ENCODE data around the gene ZNF423.

ZNF423 gene

GRCh38 chr16:49494891-49495566, 360.9 kb downstream of the ZNF423 start:
- no peaks in the 10 kb centered on the region for H3K9me3 Mint-ChIP-seq
- H3K4me1 Mint-ChIP-seq = no peaks in the 10 kb centered on the region
- ATAC-seq = no peak
- H3K27me3 Mint-ChIP-seq = peaks cover 17% of the 10 kb centered on the region
- H3K4me3 Mint-ChIP-seq = no peak overlapping the region
- H3K27ac Mint-ChIP-seq = no peak overlapping the region
- no peaks in the 10 kb centered on the region for H3K36me3 Mint-ChIP-seq

- Mint-ChIP-seq H3K4me3 (no peak overlapping the region), H3K27me3 (peaks cover 17% of the 10 kb centered on the region), H3K27ac (no peak overlapping the region), H3K9me3 (no peaks in the 10 kb centered on the region), H3K4me1 (no peaks in the 10 kb centered on the region), H3K36me3 (no peaks in the 10 kb centered on the region)
- no peak for ATAC-seq
Observed at GRCh38 chr16:49494474-49494873, 361.4 kb downstream of the ZNF423 start.

GRCh38 chr16:49493836-49494235, 362.1 kb downstream of the ZNF423 start:
- H3K27ac Mint-ChIP-seq = no peak overlapping the region
- H3K4me3 Mint-ChIP-seq = no peak overlapping the region
- no peaks in the 10 kb centered on the region for H3K9me3 Mint-ChIP-seq
- no peak for ATAC-seq
- H3K4me1 Mint-ChIP-seq = no peaks in the 10 kb centered on the region
- H3K36me3 Mint-ChIP-seq = no peaks in the 10 kb centered on the region
- H3K27me3 Mint-ChIP-seq = peaks cover 17% of the 10 kb centered on the region

- Mint-ChIP-seq H3K36me3 (no peaks in the 10 kb centered on the region), H3K27ac (no peak overlapping the region), H3K4me3 (no peak overlapping the region), H3K4me1 (no peaks in the 10 kb centered on the region), H3K9me3 (no peaks in the 10 kb centered on the region), H3K27me3 (peaks cover 17% of the 10 kb centered on the region)
- no peak for ATAC-seq
Observed at GRCh38 chr16:49492896-49493626, 362.9 kb downstream of the ZNF423 start.

- peaks cover 17% of the 10 kb centered on the region for H3K27me3 Mint-ChIP-seq
- H3K27ac Mint-ChIP-seq = no peak overlapping the region
- no peak overlapping the region for H3K4me3 Mint-ChIP-seq
- no peaks in the 10 kb centered on the region for H3K36me3 Mint-ChIP-seq
- H3K4me1 Mint-ChIP-seq = no peaks in the 10 kb centered on the region
- ATAC-seq = peak; percentile 22
- no peaks in the 10 kb centered on the region for H3K9me3 Mint-ChIP-seq
Observed at GRCh38 chr16:49491771-49492761, 363.8 kb downstream of the ZNF423 start.

GRCh38 chr16:49491106-49491670, 364.7 kb downstream of the ZNF423 start:
- no peaks in the 10 kb centered on the region for H3K36me3 Mint-ChIP-seq
- no peaks in the 10 kb centered on the region for H3K9me3 Mint-ChIP-seq
- H3K27ac Mint-ChIP-seq = no peak overlapping the region
- no peak overlapping the region for H3K4me3 Mint-ChIP-seq
- no peaks in the 10 kb centered on the region for H3K4me1 Mint-ChIP-seq
- ATAC-seq = no peak
- peaks cover 11% of the 10 kb centered on the region for H3K27me3 Mint-ChIP-seq

GRCh38 chr16:49490321-49490705, 365.6 kb downstream of the ZNF423 start:
- H3K27ac Mint-ChIP-seq = no peak overlapping the region
- H3K9me3 Mint-ChIP-seq = no peaks in the 10 kb centered on the region
- H3K27me3 Mint-ChIP-seq = peaks cover 6% of the 10 kb centered on the region
- no peak for ATAC-seq
- H3K4me3 Mint-ChIP-seq = no peak overlapping the region
- no peaks in the 10 kb centered on the region for H3K36me3 Mint-ChIP-seq
- H3K4me1 Mint-ChIP-seq = no peaks in the 10 kb centered on the region

- Mint-ChIP-seq H3K36me3 (no peaks in the 10 kb centered on the region), H3K4me3 (no peak overlapping the region), H3K27me3 (peaks cover 6% of the 10 kb centered on the region), H3K27ac (no peak overlapping the region), H3K9me3 (peaks cover under 1% of the 10 kb centered on the region), H3K4me1 (no peaks in the 10 kb centered on the region)
- ATAC-seq = no peak
Observed at GRCh38 chr16:49489686-49490320, 366.1 kb downstream of the ZNF423 start.

- Mint-ChIP-seq H3K36me3 (no peaks in the 10 kb centered on the region), H3K4me3 (no peak overlapping the region), H3K27me3 (peaks cover 6% of the 10 kb centered on the region), H3K9me3 (peaks cover 3% of the 10 kb centered on the region), H3K27ac (no peak overlapping the region), H3K4me1 (no peaks in the 10 kb centered on the region)
- no peak for ATAC-seq
Observed at GRCh38 chr16:49488740-49489525, 367.0 kb downstream of the ZNF423 start.

GRCh38 chr16:49488336-49488735, 367.6 kb downstream of the ZNF423 start:
- Mint-ChIP-seq H3K27ac (no peak overlapping the region), H3K4me1 (no peaks in the 10 kb centered on the region), H3K36me3 (no peaks in the 10 kb centered on the region), H3K4me3 (no peak overlapping the region), H3K27me3 (peaks cover 9% of the 10 kb centered on the region), H3K9me3 (peaks cover 3% of the 10 kb centered on the region)
- no peak for ATAC-seq

- Mint-ChIP-seq H3K9me3 (peaks cover 3% of the 10 kb centered on the region), H3K27ac (no peak overlapping the region), H3K36me3 (no peaks in the 10 kb centered on the region), H3K4me1 (no peaks in the 10 kb centered on the region), H3K27me3 (peaks cover 9% of the 10 kb centered on the region), H3K4me3 (no peak overlapping the region)
- ATAC-seq = no peak
Observed at GRCh38 chr16:49487746-49488145, 368.2 kb downstream of the ZNF423 start.

GRCh38 chr16:49486400-49486799, 369.5 kb downstream of the ZNF423 start:
- no peaks in the 10 kb centered on the region for H3K36me3 Mint-ChIP-seq

GRCh38 chr16:49485663-49486062, 370.2 kb downstream of the ZNF423 start:
- H3K9me3 Mint-ChIP-seq = peaks cover 8% of the 10 kb centered on the region

More at GRCh38 chr16:49486400-49486799, 369.5 kb downstream of the ZNF423 start:
- no peak overlapping the region for H3K4me3 Mint-ChIP-seq
- H3K27ac Mint-ChIP-seq = no peak overlapping the region
- peaks cover 13% of the 10 kb centered on the region for H3K27me3 Mint-ChIP-seq
- H3K9me3 Mint-ChIP-seq = peaks cover 3% of the 10 kb centered on the region
- no peak for ATAC-seq
- H3K4me1 Mint-ChIP-seq = no peaks in the 10 kb centered on the region

GRCh38 chr16:49484936-49485335, 371.0 kb downstream of the ZNF423 start:
- peaks cover 8% of the 10 kb centered on the region for H3K9me3 Mint-ChIP-seq
- no peak overlapping the region for H3K27ac Mint-ChIP-seq
- no peaks in the 10 kb centered on the region for H3K36me3 Mint-ChIP-seq
- no peak overlapping the region for H3K4me3 Mint-ChIP-seq
- no peaks in the 10 kb centered on the region for H3K4me1 Mint-ChIP-seq
- no peak for ATAC-seq
- peaks cover 21% of the 10 kb centered on the region for H3K27me3 Mint-ChIP-seq

More at GRCh38 chr16:49485663-49486062, 370.2 kb downstream of the ZNF423 start:
- Mint-ChIP-seq H3K4me3 (no peak overlapping the region), H3K27me3 (peaks cover 20% of the 10 kb centered on the region), H3K27ac (no peak overlapping the region), H3K36me3 (no peaks in the 10 kb centered on the region), H3K4me1 (no peaks in the 10 kb centered on the region)
- no peak for ATAC-seq
